ENCODE measurements around the gene NEK8.

NEK8 gene

GRCh38 chr17:28744972-28745785 is 16.6 kb downstream of the NEK8 start:
- DNase-seq (ENCODE audit: low spot score), result peak; percentile 80

GRCh38 chr17:28745786-28746411 is 17.3 kb downstream of the NEK8 start:
- DNase-seq (ENCODE audit: low spot score), result no peak

- no peak for DNase-seq (ENCODE audit: low spot score)
Observed at GRCh38 chr17:28746611-28747050, 18.0 kb downstream of the NEK8 start.

GRCh38 chr17:28747051-28747691 is 18.6 kb downstream of the NEK8 start:
- no peak for DNase-seq (ENCODE audit: low spot score)

- no peak for DNase-seq (ENCODE audit: low spot score)
Observed at GRCh38 chr17:28747801-28748750, 19.5 kb downstream of the NEK8 start.

- no peak for DNase-seq (ENCODE audit: low spot score)
Observed at GRCh38 chr17:28748852-28749515, 20.4 kb downstream of the NEK8 start.

- DNase-seq (ENCODE audit: low spot score), result no peak
Observed at GRCh38 chr17:28749516-28750177, 21.1 kb downstream of the NEK8 start.

GRCh38 chr17:28750178-28751047 is 21.8 kb downstream of the NEK8 start:
- peak; percentile 92 for DNase-seq (ENCODE audit: low spot score)

- no peak for DNase-seq (ENCODE audit: low spot score)
Observed at GRCh38 chr17:28751600-28752366, 23.2 kb downstream of the NEK8 start.

GRCh38 chr17:28755486-28755885 is 26.9 kb downstream of the NEK8 start:
- no peak for DNase-seq (ENCODE audit: low spot score)

- no peak for DNase-seq (ENCODE audit: low spot score)
Observed at GRCh38 chr17:28756049-28756804, 27.6 kb downstream of the NEK8 start.

- no peak for DNase-seq (ENCODE audit: low spot score)
Observed at GRCh38 chr17:28758411-28759121, 30.0 kb downstream of the NEK8 start.

GRCh38 chr17:28759256-28759865 is 30.8 kb downstream of the NEK8 start:
- DNase-seq (ENCODE audit: low spot score), result no peak

GRCh38 chr17:28760601-28761562 is 32.3 kb downstream of the NEK8 start:
- no peak for DNase-seq (ENCODE audit: low spot score)

- DNase-seq (ENCODE audit: low spot score), result no peak
Observed at GRCh38 chr17:28763137-28763799, 34.7 kb downstream of the NEK8 start.
